KOPT-K1 (cell line): Measurements from ENCODE around the gene AKNA.

Source experiments
- H3K27ac ChIP-seq: fragments of 200-600 bp; sonication (generic); 2 replicates; pipeline ENCODE4 v1.5.1; 2016; ENCODE audit warnings: antibody characterized with exemption, mild to moderate bottlenecking, low read depth, low read length; ENCODE audit not compliant: poor library complexity, severe bottlenecking
- H3K36me3 ChIP-seq: fragments of 200-600 bp; sonication (generic); 2 replicates; pipeline ENCODE4 v1.5.1; 2017; ENCODE audit warnings: antibody characterized with exemption, mild to moderate bottlenecking, low read length, moderate library complexity; ENCODE audit not compliant: insufficient read depth
- H3K9me3 ChIP-seq: fragments of 200-600 bp; sonication (generic); 2 replicates; pipeline ENCODE4 v1.5.1; 2017; ENCODE audit warnings: antibody characterized with exemption, low read length, mild to moderate bottlenecking; ENCODE audit not compliant: insufficient read depth, poor library complexity, severe bottlenecking

The AKNA gene

GRCh38 chr9:114351932-114352331 is 35.9 kb downstream of the AKNA start:
- peaks cover 99% of the 10 kb centered on the region for H3K36me3 ChIP-seq
- no peaks in the 10 kb centered on the region for H3K9me3 ChIP-seq

GRCh38 chr9:114350636-114351401 is 37.0 kb downstream of the AKNA start:
- no peaks in the 10 kb centered on the region for H3K9me3 ChIP-seq
- H3K27ac ChIP-seq: no peak overlapping the region
- H3K36me3 ChIP-seq: peaks cover 99% of the 10 kb centered on the region

More at GRCh38 chr9:114351932-114352331, 35.9 kb downstream of the AKNA start:
- no peak overlapping the region for H3K27ac ChIP-seq

GRCh38 chr9:114349713-114350480 is 37.9 kb downstream of the AKNA start:
- H3K36me3 ChIP-seq: peaks cover 99% of the 10 kb centered on the region
- peak overlapping the region; percentile 14 for H3K27ac ChIP-seq
- no peaks in the 10 kb centered on the region for H3K9me3 ChIP-seq

- Histone ChIP-seq H3K36me3 (peaks cover 100% of the 10 kb centered on the region), H3K27ac (peak overlapping the region; percentile 20), H3K9me3 (no peaks in the 10 kb centered on the region)
These were observed 38.8 kb downstream of the AKNA start for GRCh38 chr9:114348906-114349482.

- H3K36me3 ChIP-seq: peaks cover 100% of the 10 kb centered on the region
- H3K27ac ChIP-seq: peak overlapping the region; percentile 22
- no peaks in the 10 kb centered on the region for H3K9me3 ChIP-seq
These were observed 39.4 kb downstream of the AKNA start for GRCh38 chr9:114348261-114348905.

- H3K9me3 ChIP-seq: no peaks in the 10 kb centered on the region
- H3K27ac ChIP-seq: no peak overlapping the region
- H3K36me3 ChIP-seq: peaks cover 100% of the 10 kb centered on the region
These were observed 40.1 kb downstream of the AKNA start for GRCh38 chr9:114347675-114348074.

GRCh38 chr9:114346146-114346545 is 41.6 kb downstream of the AKNA start:
- Histone ChIP-seq H3K27ac (no peak overlapping the region), H3K36me3 (peaks cover 100% of the 10 kb centered on the region)

GRCh38 chr9:114345493-114346065 is 42.2 kb downstream of the AKNA start:
- Histone ChIP-seq H3K36me3 (peaks cover 100% of the 10 kb centered on the region), H3K27ac (no peak overlapping the region), H3K9me3 (no peaks in the 10 kb centered on the region)

More at GRCh38 chr9:114346146-114346545, 41.6 kb downstream of the AKNA start:
- no peaks in the 10 kb centered on the region for H3K9me3 ChIP-seq

GRCh38 chr9:114344692-114345091 is 43.1 kb downstream of the AKNA start:
- peaks cover 100% of the 10 kb centered on the region for H3K36me3 ChIP-seq

GRCh38 chr9:114344188-114344566 is 43.6 kb downstream of the AKNA start:
- H3K36me3 ChIP-seq: peaks cover 100% of the 10 kb centered on the region

More at GRCh38 chr9:114344692-114345091, 43.1 kb downstream of the AKNA start:
- no peak overlapping the region for H3K27ac ChIP-seq
- no peaks in the 10 kb centered on the region for H3K9me3 ChIP-seq

GRCh38 chr9:114343471-114344187 is 44.2 kb downstream of the AKNA start:
- peaks cover 100% of the 10 kb centered on the region for H3K36me3 ChIP-seq
- H3K27ac ChIP-seq: no peak overlapping the region
- H3K9me3 ChIP-seq: no peaks in the 10 kb centered on the region

More at GRCh38 chr9:114344188-114344566, 43.6 kb downstream of the AKNA start:
- Histone ChIP-seq H3K9me3 (no peaks in the 10 kb centered on the region), H3K27ac (no peak overlapping the region)

- H3K27ac ChIP-seq: no peak overlapping the region
- H3K36me3 ChIP-seq: peaks cover 100% of the 10 kb centered on the region
These were observed 44.9 kb downstream of the AKNA start for GRCh38 chr9:114342755-114343440.

GRCh38 chr9:114341991-114342390 is 45.8 kb downstream of the AKNA start:
- Histone ChIP-seq H3K36me3 (peaks cover 100% of the 10 kb centered on the region), H3K9me3 (no peaks in the 10 kb centered on the region), H3K27ac (no peak overlapping the region)

More at GRCh38 chr9:114342755-114343440, 44.9 kb downstream of the AKNA start:
- no peaks in the 10 kb centered on the region for H3K9me3 ChIP-seq
